K562 (cell line): ENCODE data around the gene DLX6. TPM values are rescaled to one million over a fixed set of nuclear protein-coding genes. Genes with fewer than 3 reads are reported as not detected.

ENCODE experiments used
- ATAC-seq: fragments of 200-7000 bp; cut with Tn5 transposase; 3 replicates; pipeline ENCODE4 v1.9.1; 2020; ENCODE audit warnings: moderate library complexity
- BruUV-seq: library from RNA; stranded (reverse); fragments of 400-500 nt; replicated peaks from 2 replicates; lab custom pipeline; 2021; lab: Mats Ljungman, UMichigan
- CTCF ChIA-PET: fragments of 300-600 bp; formaldehyde crosslinking; extraction: SDS; loops from one replicate; lab custom pipeline; 2021; ENCODE audit warnings: low intra/inter-chr PET ratio; lab: Yijun Ruan, JAX
- POLR2A ChIA-PET: fragments of 300-600, 350-650 bp; sonication (Branson Sonifier 250); formaldehyde crosslinking; extraction: SDS; loops from one replicate; lab custom pipeline; 2021; ENCODE audit warnings: antibody characterized with exemption, inconsistent platforms; lab: Yijun Ruan, JAX
- DNase-seq, 4 experiments: peaks; one replicate each; pipeline versions ENCODE4 v3.0.0 to v3.0.0-alpha.2; 2011 to 2018; ENCODE audit warnings: low spot score in 3 of 4, mixed read lengths in 3 of 4; ENCODE audit errors: extremely low read depth in 1 of 4
- FAIRE-seq: peaks from 2 replicates; lab custom pipeline; 2011; peaks lifted over from hg19 to GRCh38; lab: Jason Lieb, UNC
- H2AFZ ChIP-seq: 2 replicates; pipeline ENCODE4 v1.6.0; 2011; ENCODE audit warnings: low read depth, low read length, control low read depth, inconsistent platforms
- H3K27ac ChIP-seq: fragments of 200-600 bp; 3 replicates; pipeline ENCODE4 v1.8.0; 2011; ENCODE audit warnings: low read depth, mild to moderate bottlenecking, control low read depth, inconsistent platforms, low read length, moderate library complexity, mixed read lengths; ENCODE audit errors: extremely low read depth
- H3K27me3 ChIP-seq, 2 experiments: fragments of 300-600 bp in 1 of 2; 2 replicates in 1 of 2; 3 replicates in 1 of 2; pipeline versions ENCODE4 v1.6.0 to v1.8.0; 2011; ENCODE audit warnings: inconsistent platforms in 2 of 2, low read length in 2 of 2, mild to moderate bottlenecking in 1 of 2, mixed read lengths in 1 of 2, moderate library complexity in 1 of 2; ENCODE audit not compliant: control insufficient read depth in 2 of 2, insufficient read depth in 2 of 2
- H3K36me3 ChIP-seq: fragments of 300-600 bp; 3 replicates; pipeline ENCODE4 v1.8.0; 2011; ENCODE audit warnings: mild to moderate bottlenecking, low read length, inconsistent platforms; ENCODE audit not compliant: control insufficient read depth, insufficient read depth
- H3K4me1 ChIP-seq, 2 experiments: fragments of 200-600 bp in 1 of 2; replicated peaks in 1 of 2; 2 replicates in 1 of 2; 3 replicates in 1 of 2; pipeline versions ENCODE4 v1.5.1 to v1.8.0; 2011; ENCODE audit warnings: inconsistent platforms in 2 of 2, low read length in 2 of 2, mild to moderate bottlenecking in 1 of 2, mixed read lengths in 1 of 2, moderate library complexity in 1 of 2; ENCODE audit not compliant: control insufficient read depth in 2 of 2, insufficient read depth in 2 of 2
- H3K4me2 ChIP-seq: 2 replicates; pipeline ENCODE4 v1.6.1; 2011; ENCODE audit warnings: low read length, control low read depth, inconsistent platforms, mixed read lengths; ENCODE audit not compliant: insufficient read depth
- H3K4me3 ChIP-seq: fragments of 200-600 bp; sonication (generic), shearing (Covaris generic); 2 replicates; pipeline ENCODE4 v1.5.1; 2016; ENCODE audit warnings: control low read depth, inconsistent platforms
- H3K79me2 ChIP-seq: fragments of 200-600 bp; 3 replicates; pipeline ENCODE4 v1.8.0; 2011; ENCODE audit warnings: low read length, inconsistent platforms; ENCODE audit not compliant: control insufficient read depth, insufficient read depth
- H3K9ac ChIP-seq, 2 experiments: 2 replicates each; pipeline versions ENCODE4 v1.6.0 to v1.6.1; 2011; ENCODE audit warnings: low read depth in 2 of 2, low read length in 2 of 2, control low read depth in 1 of 2, inconsistent platforms in 1 of 2, mild to moderate bottlenecking in 1 of 2, mixed read lengths in 1 of 2; ENCODE audit not compliant: insufficient read depth in 1 of 2
- H3K9me1 ChIP-seq: one replicate; pipeline ENCODE4 v1.6.0; 2011; ENCODE audit warnings: inconsistent platforms, mild to moderate bottlenecking, low read length, moderate library complexity; ENCODE audit not compliant: control insufficient read depth, insufficient read depth
- H3K9me3 ChIP-seq: replicated peaks from 2 replicates; pipeline ENCODE4 v1.5.1; 2011; ENCODE audit warnings: low read depth, low read length, inconsistent platforms; ENCODE audit not compliant: control insufficient read depth, insufficient read depth
- H4K20me1 ChIP-seq: replicated peaks from 2 replicates; pipeline ENCODE4 v1.6.1; 2011; ENCODE audit warnings: low read length, inconsistent platforms, mixed read lengths; ENCODE audit not compliant: control insufficient read depth, insufficient read depth
- BHLHE40 ChIP-seq: IDR thresholded peaks from 2 replicates; pipeline ENCODE4 v1.6.1; 2011; ENCODE audit warnings: low read length, improper control_type of control experiment
- KDM1A ChIP-seq, 2 experiments: fragments of 450-650 bp; IDR thresholded peaks; 2 replicates each; pipeline ENCODE4 v1.6.1; 2016; ENCODE audit warnings: mild to moderate bottlenecking in 2 of 2
- MAFK ChIP-seq: IDR thresholded peaks from 2 replicates; pipeline ENCODE4 v1.6.1; 2011; ENCODE audit warnings: low read length, improper control_type of control experiment
- MYNN ChIP-seq, 2 experiments: sonication (generic); formaldehyde crosslinking in 1 of 2; IDR thresholded peaks; 2 replicates each; pipeline versions ENCODE4 v1.5.0 to v1.6.1; 2016 to 2020; ENCODE audit warnings: antibody characterized with exemption in 1 of 2, missing genetic modification reagents in 1 of 2
- POLR2AphosphoS5 ChIP-seq: IDR thresholded peaks from 2 replicates; pipeline ENCODE4 v1.6.1; 2011; ENCODE audit warnings: mild to moderate bottlenecking, low read depth, low read length, moderate library complexity; ENCODE audit not compliant: control insufficient read depth, insufficient read depth
- PRDM10 ChIP-seq: fragments of 450-650 bp; IDR thresholded peaks from 2 replicates; pipeline ENCODE4 v1.6.1; 2018; ENCODE audit not compliant: partially characterized antibody
- PTBP1 ChIP-seq: fragments of 200-400 bp; formaldehyde crosslinking; IDR thresholded peaks from 2 replicates; pipeline ENCODE4 v1.6.1; 2017; ENCODE audit warnings: low read depth, low read length
- RBM17 ChIP-seq: fragments of 200-400 bp; formaldehyde crosslinking; IDR thresholded peaks from 2 replicates; pipeline ENCODE4 v1.6.1; 2017; ENCODE audit warnings: low read depth, mild to moderate bottlenecking, low read length, borderline replicate concordance
- TCFL5 ChIP-seq: fragments of 250-450 bp; sonication (Bioruptor Pico); conservative IDR thresholded peaks from 2 replicates; pipeline ENCODE4 v1.6.1; 2021; ENCODE audit warnings: mild to moderate bottlenecking, moderate library complexity, matching md5 sums
- ZNF124 ChIP-seq: sonication (generic); formaldehyde crosslinking; IDR thresholded peaks from 2 replicates; pipeline ENCODE4 v1.8.1; 2022; ENCODE audit warnings: missing genetic modification reagents
- ZNF77 ChIP-seq: fragments of 250-450 bp; sonication (Bioruptor Pico); IDR thresholded peaks from 2 replicates; pipeline ENCODE4 v1.5.0; 2020
- WGBS: fragments of 100-300 bp; shearing (Covaris generic); methylation state at CpG from one replicate; pipeline ENCODE4 v1.1.6; 2016; ENCODE audit warnings: low coverage, mixed read lengths; ENCODE audit not compliant: insufficient coverage; ENCODE audit errors: missing lambda C conversion rate; 5-methylcytosine and 5-hydroxymethylcytosine counted together
- in situ Hi-C: fragments of 300-500 bp; cut with MboI; formaldehyde crosslinking; loops from 4 replicates; pipeline ENCODE4 v1.15.0; 2018; ENCODE audit warnings: inconsistent platforms, mixed read lengths
- intact Hi-C: fragments of 100-400 bp; cut with micrococcal nuclease; formaldehyde crosslinking; loops from 2 replicates; pipeline ENCODE4 v1.14.2; 2022
- polyA plus RNA-seq, 8 experiments: library from polyadenylated mRNA; depleted of rRNA in 4 of 8; stranded (reverse) in 5 of 8; unstranded in 3 of 8; fragments of >200 nt; fragmentation: Nextera tagmentation in 2 of 8; fragmentation: Illumina TruSeq in 1 of 8; extraction: Ambion mirVana in 2 of 8; extraction: Trizol in 1 of 8; gene quantifications; 2 replicates each; pipeline versions ENCODE4 v1.2.1 to v1.2.3, GENCODE V29; 2011 to 2014; ENCODE audit warnings: inconsistent platforms in 1 of 8, missing spikeins in 1 of 8
- total RNA-seq, 7 experiments: library from RNA; depleted of rRNA in 6 of 7; stranded (reverse); fragments of >200 nt in 6 of 7; fragmentation: Illumina TruSeq in 2 of 7; extraction: Trizol in 2 of 7; gene quantifications; 2 replicates each; pipeline versions ENCODE4 v1.2.1 to v1.2.3, GENCODE V29; 2011 to 2021; ENCODE audit warnings: low replicate concordance in 1 of 7
- TF ChIP-seq, protein P1 (sequence below), 2 experiments: fragments of 150-350 bp in 1 of 2; IDR thresholded peaks; 2 replicates each; pipeline ENCODE4 v1.6.1; 2012 to 2016; ENCODE audit warnings: low read depth in 2 of 2, low read length in 2 of 2, mild to moderate bottlenecking in 1 of 2, moderate library complexity in 1 of 2
- TF ChIP-seq, protein P2 (sequence below): fragments of 450-650 bp; IDR thresholded peaks from 2 replicates; pipeline ENCODE4 v1.6.1; 2016; ENCODE audit warnings: borderline replicate concordance

The DLX6 gene
- total and polyA plus RNA-seq, 9 of the 15 experiments (the other 6 are each of a cell fraction or from before 2014, with no cell fraction given) = not detected

DNA sequence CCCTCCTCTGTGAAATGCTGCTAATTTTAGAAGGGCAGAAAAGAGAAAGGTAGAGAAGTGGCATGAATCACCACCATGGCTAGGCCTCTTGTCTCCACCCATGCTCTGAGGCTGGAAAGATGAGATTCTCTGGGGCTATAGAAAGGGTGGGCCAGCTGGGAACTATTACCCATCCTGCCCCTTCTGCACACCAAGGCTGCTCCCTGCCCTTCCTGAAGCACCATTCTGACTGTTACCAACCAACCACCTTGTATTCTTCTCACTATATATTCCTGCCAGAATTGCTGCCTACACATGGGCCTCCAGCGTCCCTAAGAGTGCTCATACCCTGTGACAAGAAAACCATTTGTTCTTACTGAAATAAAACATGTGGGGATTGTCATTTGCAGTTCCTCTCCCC, 11.4 kb upstream of the DLX6 start:
- in situ Hi-C loops (no loop called here), intact Hi-C loops (no loop called here)
- no peaks in the 10 kb centered on the region for H3K36me3 ChIP-seq
- no peak for ATAC-seq
- H3K4me3 ChIP-seq = no peak overlapping the region
- no peaks in the 10 kb centered on the region for H4K20me1 ChIP-seq
- ChIA-PET POLR2A (no interaction called here), CTCF (no interaction called here)
- no peak overlapping the region for H2AFZ ChIP-seq
- 0% methylated on average over 1 of the region's 1 CpG for WGBS
- no peaks in the 10 kb centered on the region for H3K9me3 ChIP-seq
- H3K27ac ChIP-seq = no peak overlapping the region
- peaks cover 0 to 3% of the 10 kb centered on the region in 2 experiments; a peak in 1 of 5 replicates for H3K4me1 ChIP-seq
- no peak for DNase-seq
- no TSS peak for BruUV-seq
- H3K4me2 ChIP-seq = no peak overlapping the region
- no peak for FAIRE-seq
- H3K9me1 ChIP-seq = no peaks in the 10 kb centered on the region
- H3K9ac ChIP-seq = no peak overlapping the region
- no peaks in the 10 kb centered on the region for H3K79me2 ChIP-seq
- H3K27me3 ChIP-seq = peaks cover 70 to 71% of the 10 kb centered on the region in 2 experiments
- no peak for TF ChIP-seq PTBP1
- TF ChIP-seq, protein P1, sequence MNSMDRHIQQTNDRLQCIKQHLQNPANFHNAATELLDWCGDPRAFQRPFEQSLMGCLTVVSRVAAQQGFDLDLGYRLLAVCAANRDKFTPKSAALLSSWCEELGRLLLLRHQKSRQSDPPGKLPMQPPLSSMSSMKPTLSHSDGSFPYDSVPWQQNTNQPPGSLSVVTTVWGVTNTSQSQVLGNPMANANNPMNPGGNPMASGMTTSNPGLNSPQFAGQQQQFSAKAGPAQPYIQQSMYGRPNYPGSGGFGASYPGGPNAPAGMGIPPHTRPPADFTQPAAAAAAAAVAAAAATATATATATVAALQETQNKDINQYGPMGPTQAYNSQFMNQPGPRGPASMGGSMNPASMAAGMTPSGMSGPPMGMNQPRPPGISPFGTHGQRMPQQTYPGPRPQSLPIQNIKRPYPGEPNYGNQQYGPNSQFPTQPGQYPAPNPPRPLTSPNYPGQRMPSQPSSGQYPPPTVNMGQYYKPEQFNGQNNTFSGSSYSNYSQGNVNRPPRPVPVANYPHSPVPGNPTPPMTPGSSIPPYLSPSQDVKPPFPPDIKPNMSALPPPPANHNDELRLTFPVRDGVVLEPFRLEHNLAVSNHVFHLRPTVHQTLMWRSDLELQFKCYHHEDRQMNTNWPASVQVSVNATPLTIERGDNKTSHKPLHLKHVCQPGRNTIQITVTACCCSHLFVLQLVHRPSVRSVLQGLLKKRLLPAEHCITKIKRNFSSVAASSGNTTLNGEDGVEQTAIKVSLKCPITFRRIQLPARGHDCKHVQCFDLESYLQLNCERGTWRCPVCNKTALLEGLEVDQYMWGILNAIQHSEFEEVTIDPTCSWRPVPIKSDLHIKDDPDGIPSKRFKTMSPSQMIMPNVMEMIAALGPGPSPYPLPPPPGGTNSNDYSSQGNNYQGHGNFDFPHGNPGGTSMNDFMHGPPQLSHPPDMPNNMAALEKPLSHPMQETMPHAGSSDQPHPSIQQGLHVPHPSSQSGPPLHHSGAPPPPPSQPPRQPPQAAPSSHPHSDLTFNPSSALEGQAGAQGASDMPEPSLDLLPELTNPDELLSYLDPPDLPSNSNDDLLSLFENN (IDR thresholded peaks at IDR 0.05; ENCODE audit: low read depth in 2 of 2, low read length in 2 of 2) = no peak
- TF ChIP-seq, protein P2, sequence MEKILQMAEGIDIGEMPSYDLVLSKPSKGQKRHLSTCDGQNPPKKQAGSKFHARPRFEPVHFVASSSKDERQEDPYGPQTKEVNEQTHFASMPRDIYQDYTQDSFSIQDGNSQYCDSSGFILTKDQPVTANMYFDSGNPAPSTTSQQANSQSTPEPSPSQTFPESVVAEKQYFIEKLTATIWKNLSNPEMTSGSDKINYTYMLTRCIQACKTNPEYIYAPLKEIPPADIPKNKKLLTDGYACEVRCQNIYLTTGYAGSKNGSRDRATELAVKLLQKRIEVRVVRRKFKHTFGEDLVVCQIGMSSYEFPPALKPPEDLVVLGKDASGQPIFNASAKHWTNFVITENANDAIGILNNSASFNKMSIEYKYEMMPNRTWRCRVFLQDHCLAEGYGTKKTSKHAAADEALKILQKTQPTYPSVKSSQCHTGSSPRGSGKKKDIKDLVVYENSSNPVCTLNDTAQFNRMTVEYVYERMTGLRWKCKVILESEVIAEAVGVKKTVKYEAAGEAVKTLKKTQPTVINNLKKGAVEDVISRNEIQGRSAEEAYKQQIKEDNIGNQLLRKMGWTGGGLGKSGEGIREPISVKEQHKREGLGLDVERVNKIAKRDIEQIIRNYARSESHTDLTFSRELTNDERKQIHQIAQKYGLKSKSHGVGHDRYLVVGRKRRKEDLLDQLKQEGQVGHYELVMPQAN = no peak
- TF ChIP-seq KDM1A (IDR thresholded peaks at IDR 0.05) = no peak
- no peak for TF ChIP-seq PRDM10
- TF ChIP-seq MAFK = no peak
- TF ChIP-seq MYNN (IDR thresholded peaks at IDR 0.05) = no peak
- TF ChIP-seq MYNN (CRISPR knock-in tag; IDR thresholded peaks at IDR 0.05) = no peak
- TF ChIP-seq TCFL5 (CRISPR knock-in tag) = no peak
- no peak for TF ChIP-seq POLR2AphosphoS5
- no peak for TF ChIP-seq ZNF124 (CRISPR knock-in tag)
- no peak for TF ChIP-seq ZNF77 (CRISPR knock-in tag)
- no peak for TF ChIP-seq RBM17
- TF ChIP-seq BHLHE40 = no peak
